Measurements from ENCODE around the gene NFKBIL1.
"Not testable (repeated sequence)": the region's sequence is repeated elsewhere in the genome, so short reads cannot be mapped to it uniquely, and the experiment has no call there.

The NFKBIL1 gene

GRCh38 chr6:31546958-31547726 is at the start of gene NFKBIL1:
Gene NFKBIL1, plus strand, starts transcription at chr6:31547608. Its CDS starts 87 bp downstream, at chr6:31547695.
- DNase-seq (ENCODE audit: low read depth in 2 of 2), result peak; percentile 79 to 90

GRCh38 chr6:31498748-31499147 is 48.7 kb upstream of the NFKBIL1 start:
- no peak for DNase-seq (ENCODE audit: low read depth in 2 of 2)

GRCh38 chr6:31499648-31500047 is 47.8 kb upstream of the NFKBIL1 start:
- DNase-seq (ENCODE audit: low read depth in 2 of 2), result not testable (repeated sequence)

GRCh38 chr6:31502586-31502985 is 44.8 kb upstream of the NFKBIL1 start:
- no peak for DNase-seq (ENCODE audit: low read depth in 2 of 2)

- not testable (repeated sequence) for DNase-seq (ENCODE audit: low read depth in 2 of 2)
Observed at GRCh38 chr6:31509036-31509435, 38.4 kb upstream of the NFKBIL1 start.

GRCh38 chr6:31510007-31510406 is 37.4 kb upstream of the NFKBIL1 start:
- no peak for DNase-seq (ENCODE audit: low read depth in 2 of 2)

- DNase-seq (ENCODE audit: low read depth in 2 of 2), result no peak
Observed at GRCh38 chr6:31513456-31514165, 33.8 kb upstream of the NFKBIL1 start.

- DNase-seq (ENCODE audit: low read depth in 2 of 2), result no peak
Observed at GRCh38 chr6:31521835-31522234, 25.6 kb upstream of the NFKBIL1 start.

- no peak for DNase-seq (ENCODE audit: low read depth in 2 of 2)
Observed at GRCh38 chr6:31525553-31525931, 21.9 kb upstream of the NFKBIL1 start.

GRCh38 chr6:31525932-31526591 is 21.3 kb upstream of the NFKBIL1 start:
- DNase-seq (ENCODE audit: low read depth in 2 of 2), result no peak

GRCh38 chr6:31528307-31528777 is 19.1 kb upstream of the NFKBIL1 start:
- DNase-seq (ENCODE audit: low read depth in 2 of 2), result no peak

- DNase-seq (ENCODE audit: low read depth in 2 of 2), result no peak
Observed at GRCh38 chr6:31528821-31529328, 18.5 kb upstream of the NFKBIL1 start, which contains the start of gene MCCD1. Gene MCCD1, plus strand, starts transcription at chr6:31528962. Its CDS starts 53 bp downstream, at chr6:31529015.

GRCh38 chr6:31529329-31530150 is 17.9 kb upstream of the NFKBIL1 start:
- no peak for DNase-seq (ENCODE audit: low read depth in 2 of 2)

GRCh38 chr6:31530659-31531058 is 16.7 kb upstream of the NFKBIL1 start:
- DNase-seq (ENCODE audit: low read depth in 2 of 2), result no peak

GRCh38 chr6:31531162-31531561 is 16.2 kb upstream of the NFKBIL1 start:
- DNase-seq (ENCODE audit: low read depth in 2 of 2), result no peak

- DNase-seq (ENCODE audit: low read depth in 2 of 2), result no peak
Observed at GRCh38 chr6:31531771-31532643, 15.4 kb upstream of the NFKBIL1 start.

- no peak for DNase-seq (ENCODE audit: low read depth in 2 of 2)
Observed at GRCh38 chr6:31532644-31533454, 14.6 kb upstream of the NFKBIL1 start.

- DNase-seq (ENCODE audit: low read depth in 2 of 2), result no peak
Observed at GRCh38 chr6:31533455-31533841, 14.0 kb upstream of the NFKBIL1 start.

- DNase-seq (ENCODE audit: low read depth in 2 of 2), result no peak
Observed at GRCh38 chr6:31534011-31534410, 13.4 kb upstream of the NFKBIL1 start.

All from stimulated activated CD4-positive, alpha-beta T cell treated with anti-CD3 and anti-CD28 coated beads, Interleukin-4, amount 100 ng/mL, for 48 hours (primary cell).